HCT116 (cell line): ENCODE results near the gene PSMB4. TPM values are rescaled to one million over a fixed set of nuclear protein-coding genes. Genes with fewer than 3 reads are reported as not detected.

Experiments used
- ATAC-seq: fragments of 200-7000 bp; cut with Tn5 transposase; 2 replicates; pipeline ENCODE4 v1.9.1; 2020; ENCODE audit warnings: mild to moderate bottlenecking, moderate library complexity
- BruUV-seq: library from RNA; stranded (reverse); fragments of 400-500 nt; replicated peaks from 2 replicates; lab custom pipeline; 2021; lab: Mats Ljungman, UMichigan
- CTCF ChIA-PET: fragments of 300-600 bp; sonication (Branson Sonifier 250); formaldehyde crosslinking; loops from one replicate; lab custom pipeline; 2021; ENCODE audit warnings: antibody characterized with exemption; lab: Charles Lee
- POLR2A ChIA-PET: fragments of 300-600, 350-600 bp; sonication (Branson Sonifier 250); formaldehyde crosslinking; loops from one replicate; lab custom pipeline; 2021; ENCODE audit warnings: antibody characterized with exemption; lab: Charles Lee
- RAD21 ChIA-PET, 2 experiments: fragments of 300-600 bp; sonication (Branson Sonifier 250); formaldehyde crosslinking; loops; one replicate each; lab custom pipeline; 2023; ENCODE audit warnings: low total read pairs in 2 of 2; ENCODE audit not compliant: uncharacterized antibody in 2 of 2, unreplicated experiment in 2 of 2, low non-redundant PET in 1 of 2; lab: Charles Lee
- DNase-seq: peaks from one replicate; pipeline ENCODE4 v3.0.0-alpha.2; 2010; ENCODE audit warnings: low read depth, low spot score
- H2AFZ ChIP-seq: fragments of 200-600 bp; shearing (Covaris generic), sonication (generic); 2 replicates; pipeline ENCODE4 v1.6.1; 2017; ENCODE audit warnings: low read depth, mixed run types, mixed read lengths, antibody characterized with exemption, low read length; ENCODE audit not compliant: poor library complexity, severe bottlenecking
- H3K27ac ChIP-seq: 2 replicates; pipeline ENCODE4 v1.5.1; 2012; ENCODE audit warnings: low read depth, low read length
- H3K27me3 ChIP-seq: fragments of 200-600 bp; sonication (generic); 2 replicates; pipeline ENCODE4 v1.6.1; 2016; ENCODE audit warnings: mixed run types, low read length, mixed read lengths; ENCODE audit not compliant: insufficient read depth
- H3K36me3 ChIP-seq, 2 experiments: fragments of 200-500 bp in 1 of 2; fragments of 200-600 bp in 1 of 2; sonication (Bioruptor generic) in 1 of 2; sonication (generic) in 1 of 2; 2 replicates each; pipeline versions ENCODE4 v1.5.1 to v1.6.1; 2014 to 2016; ENCODE audit warnings: low read length in 2 of 2, inconsistent platforms in 1 of 2, mixed read lengths in 1 of 2, mixed run types in 1 of 2; ENCODE audit not compliant: insufficient read depth in 2 of 2, control insufficient read depth in 1 of 2
- H3K4me1 ChIP-seq, 2 experiments: fragments of 200-600 bp in 1 of 2; sonication (generic) in 1 of 2; 2 replicates each; pipeline versions ENCODE4 v1.5.1 to v1.6.1; 2012 to 2017; ENCODE audit warnings: low read length in 2 of 2, inconsistent platforms in 1 of 2, mild to moderate bottlenecking in 1 of 2, mixed read lengths in 1 of 2, mixed run types in 1 of 2, moderate library complexity in 1 of 2; ENCODE audit not compliant: insufficient read depth in 2 of 2, control insufficient read depth in 1 of 2
- H3K4me2 ChIP-seq: fragments of 200-600 bp; sonication (generic); 2 replicates; pipeline ENCODE4 v1.6.1; 2017; ENCODE audit warnings: mixed run types, low read length, mixed read lengths
- H3K4me3 ChIP-seq, 2 experiments: fragments of 200-600 bp in 1 of 2; sonication (generic) in 1 of 2; replicated peaks in 1 of 2; 2 replicates each; pipeline ENCODE4 v1.5.1; 2011 to 2016; ENCODE audit warnings: low read length in 2 of 2, control low read depth in 1 of 2, low read depth in 1 of 2, mild to moderate bottlenecking in 1 of 2, mixed read lengths in 1 of 2, mixed run types in 1 of 2
- H3K79me2 ChIP-seq: fragments of 200-600 bp; sonication (generic); 2 replicates; pipeline ENCODE4 v1.6.1; 2017; ENCODE audit warnings: mild to moderate bottlenecking, mixed run types, low read length, moderate library complexity, mixed read lengths; ENCODE audit not compliant: insufficient read depth
- H3K9ac ChIP-seq: fragments of 200-600 bp; sonication (generic); 2 replicates; pipeline ENCODE4 v1.6.1; 2016; ENCODE audit warnings: low read length, mixed read lengths
- H3K9me2 ChIP-seq: fragments of 200-600 bp; sonication (generic), shearing (Covaris generic); 2 replicates; pipeline ENCODE4 v1.6.1; 2017; ENCODE audit warnings: mixed run types, mild to moderate bottlenecking, moderate library complexity; ENCODE audit not compliant: insufficient read depth
- H3K9me3 ChIP-seq, 2 experiments: fragments of 200-500 bp in 1 of 2; fragments of 200-600 bp in 1 of 2; sonication (Bioruptor generic) in 1 of 2; sonication (generic) in 1 of 2; 2 replicates each; pipeline ENCODE4 v1.6.1; 2014 to 2017; ENCODE audit warnings: low read length in 2 of 2, mixed read lengths in 2 of 2, inconsistent platforms in 1 of 2, low read depth in 1 of 2, mild to moderate bottlenecking in 1 of 2, mixed run types in 1 of 2, moderate library complexity in 1 of 2; ENCODE audit not compliant: control insufficient read depth in 1 of 2, insufficient read depth in 1 of 2
- H4K20me1 ChIP-seq: fragments of 200-600 bp; sonication (generic), shearing (Covaris generic); 2 replicates; pipeline ENCODE4 v1.6.1; 2017; ENCODE audit warnings: mixed run types, mild to moderate bottlenecking, moderate library complexity; ENCODE audit not compliant: insufficient read depth
- ATF3 ChIP-seq: IDR thresholded peaks from 2 replicates; pipeline ENCODE4 v1.6.1; 2012
- CBX3 ChIP-seq: IDR thresholded peaks from 2 replicates; pipeline ENCODE4 v1.6.1; 2012; ENCODE audit warnings: low read depth
- CEBPB ChIP-seq: IDR thresholded peaks from 2 replicates; pipeline ENCODE4 v1.6.1; 2012; ENCODE audit warnings: low read depth
- CTCF ChIP-seq, 3 experiments: fragments of 200-600 bp in 1 of 3; sonication (generic) in 1 of 3; IDR thresholded peaks in 2 of 3; conservative IDR thresholded peaks in 1 of 3; 2 replicates each; pipeline ENCODE4 v1.5.1; 2012 to 2017; ENCODE audit warnings: low read depth in 2 of 3, low read length in 2 of 3, antibody characterized with exemption in 1 of 3, borderline replicate concordance in 1 of 3, control low read depth in 1 of 3, mild to moderate bottlenecking in 1 of 3, mixed read lengths in 1 of 3, mixed run types in 1 of 3, moderate library complexity in 1 of 3; ENCODE audit not compliant: insufficient read depth in 1 of 3
- EGR1 ChIP-seq: IDR thresholded peaks from 2 replicates; pipeline ENCODE4 v1.6.1; 2012; ENCODE audit warnings: low read depth
- ELF1 ChIP-seq: IDR thresholded peaks from 2 replicates; pipeline ENCODE4 v1.6.1; 2012; ENCODE audit warnings: low read depth, borderline replicate concordance
- EZH2 ChIP-seq: fragments of 200-600 bp; sonication (generic); IDR thresholded peaks from 2 replicates; pipeline ENCODE4 v1.6.1; 2017; ENCODE audit warnings: antibody characterized with exemption, mixed run types
- EZH2phosphoT487 ChIP-seq: fragments of 200-600 bp; IDR thresholded peaks from 2 replicates; pipeline ENCODE4 v1.6.1; 2018; ENCODE audit warnings: antibody characterized with exemption, borderline replicate concordance
- POLR2AphosphoS5 ChIP-seq: IDR thresholded peaks from 2 replicates; pipeline ENCODE4 v1.6.1; 2011; ENCODE audit warnings: mild to moderate bottlenecking, low read depth, low read length, moderate library complexity
- RAD21 ChIP-seq: IDR thresholded peaks from 2 replicates; pipeline ENCODE4 v1.6.1; 2012; ENCODE audit warnings: low read depth, mild to moderate bottlenecking
- REST ChIP-seq: IDR thresholded peaks from 2 replicates; pipeline ENCODE4 v1.6.1; 2012; ENCODE audit warnings: low read depth
- SP1 ChIP-seq: IDR thresholded peaks from 2 replicates; pipeline ENCODE4 v1.6.1; 2012; ENCODE audit warnings: low read depth
- SRF ChIP-seq: IDR thresholded peaks from 2 replicates; pipeline ENCODE4 v1.6.1; 2012; ENCODE audit warnings: low read depth
- TCF7L2 ChIP-seq: IDR thresholded peaks from 2 replicates; pipeline ENCODE4 v1.7.0; 2011; ENCODE audit warnings: borderline replicate concordance, inconsistent platforms; ENCODE audit not compliant: insufficient read depth, insufficient read length; ENCODE audit errors: extremely low read depth
- YY1 ChIP-seq: IDR thresholded peaks from 2 replicates; pipeline ENCODE4 v1.6.1; 2011; ENCODE audit warnings: low read length, low read depth, moderate library complexity, mild to moderate bottlenecking; ENCODE audit not compliant: insufficient replicate concordance; ENCODE audit errors: extremely low read depth
- ZBTB33 ChIP-seq: IDR thresholded peaks from 2 replicates; pipeline ENCODE4 v1.6.1; 2011; ENCODE audit warnings: mild to moderate bottlenecking, low read length, moderate library complexity; ENCODE audit not compliant: insufficient replicate concordance; ENCODE audit errors: extremely low read depth
- ZFX ChIP-seq: fragments of 450-650 bp; IDR thresholded peaks from 2 replicates; pipeline ENCODE4 v1.6.1; 2017
- ZNF274 ChIP-seq: fragments of 200-500 bp; sonication (Bioruptor generic); IDR thresholded peaks from 2 replicates; pipeline ENCODE4 v1.6.1; 2014; ENCODE audit warnings: mild to moderate bottlenecking, low read depth, low read length, inconsistent platforms
- intact Hi-C: fragments of 100-400 bp; cut with micrococcal nuclease; formaldehyde crosslinking; loops from 2 replicates; pipeline ENCODE4 v1.10.0; 2022
- total RNA-seq: library from RNA; stranded (reverse); gene quantifications from one replicate; pipeline ENCODE4 v1.2.1, GENCODE V29; 2021; ENCODE audit not compliant: unreplicated experiment

The PSMB4 gene
- total RNA-seq, 1 experiment from 2014 or later, result 341 TPM

- H3K27ac ChIP-seq, result no peak overlapping the region
- peaks cover 98% of the 10 kb centered on the region for H3K79me2 ChIP-seq
- H3K27me3 ChIP-seq, result no peaks in the 10 kb centered on the region
- DNase-seq (no peak), ATAC-seq (no peak)
- CTCF ChIA-PET, result no interaction called here
- H3K4me3 ChIP-seq, result no peak overlapping the region
- H3K4me1 ChIP-seq, result no peaks in the 10 kb centered on the region
- H4K20me1 ChIP-seq, result 0 out of 2 replicates have a peak, but pooled peaks cover 4% of the 10 kb centered on the region
- H3K9ac ChIP-seq, result no peak overlapping the region
- peaks cover 7 to 18% of the 10 kb centered on the region in 2 experiments; a peak in 1 of 4 replicates for H3K36me3 ChIP-seq
- intact Hi-C loops, result no loop called here
- RAD21 ChIA-PET, result no interaction called here
- POLR2A ChIA-PET, result no interaction called here
- BruUV-seq, result no TSS peak
- no peak overlapping the region for H2AFZ ChIP-seq
- H3K9me2 ChIP-seq, result no peaks in the 10 kb centered on the region
- no peak overlapping the region for H3K4me2 ChIP-seq
- TF ChIP-seq SP1 (no peak), EZH2 (no peak), POLR2AphosphoS5 (no peak), ZNF274 (no peak), SRF (no peak), EGR1 (no peak), TCF7L2 (no peak), EZH2phosphoT487 (no peak), ELF1 (no peak), YY1 (no peak), CEBPB (no peak), RAD21 (no peak), ATF3 (no peak), CTCF (IDR thresholded peaks at IDR 0.05 in 2 of 3, conservative IDR thresholded peaks at IDR 0.05 in 1 of 3; ENCODE audit: borderline replicate concordance in 1 of 3, insufficient read depth in 1 of 3, low read depth in 2 of 3, low read length in 2 of 3) (no peak), CBX3 (no peak), ZFX (no peak), REST (no peak), ZBTB33 (no peak)
- H3K9me3 ChIP-seq, result no peaks in the 10 kb centered on the region
These were observed 37.6 kb downstream of the PSMB4 start for GRCh38 chr1:151436985-151437384.
